Activated T-cell treated with anti-CD3 and anti-CD28 coated beads, Interleukin-2, amount 50 U/mL, for 24 hours (primary cell): Measurements from ENCODE around the gene FCGR2B.
"Not testable (repeated sequence)": the region's sequence is repeated elsewhere in the genome, so short reads cannot be mapped to it uniquely, and the experiment has no call there.

Experiments used
- DNase-seq: peaks from one replicate; pipeline ENCODE4 v3.0.0-alpha.2; 2020
- H3K27ac Mint-ChIP-seq: 2 replicates; pipeline ENCODE4 v1.8.0; 2020; ENCODE audit warnings: mild to moderate bottlenecking, mixed read lengths
- H3K27me3 Mint-ChIP-seq: 2 replicates; pipeline ENCODE4 v1.8.0; 2020; ENCODE audit warnings: mixed read lengths
- H3K36me3 Mint-ChIP-seq: 2 replicates; pipeline ENCODE4 v1.8.0; 2020; ENCODE audit warnings: low read depth, mixed read lengths
- H3K4me1 Mint-ChIP-seq: 2 replicates; pipeline ENCODE4 v1.8.0; 2020; ENCODE audit warnings: low read depth, mixed read lengths
- H3K4me3 Mint-ChIP-seq: 2 replicates; pipeline ENCODE4 v1.8.0; 2020; ENCODE audit warnings: mild to moderate bottlenecking, moderate library complexity, mixed read lengths
- H3K9me3 Mint-ChIP-seq: 2 replicates; pipeline ENCODE4 v1.8.0; 2020; ENCODE audit warnings: mixed read lengths

The FCGR2B gene

GRCh38 chr1:161638251-161638993 is 24.5 kb upstream of the FCGR2B start:
- H3K9me3 Mint-ChIP-seq, H3K27me3 Mint-ChIP-seq, DNase-seq, H3K4me3 Mint-ChIP-seq, H3K4me1 Mint-ChIP-seq, H3K36me3 Mint-ChIP-seq, H3K27ac Mint-ChIP-seq: not testable (repeated sequence)

GRCh38 chr1:161639203-161639602 is 23.7 kb upstream of the FCGR2B start:
- not testable (repeated sequence) for DNase-seq, H3K27me3 Mint-ChIP-seq, H3K36me3 Mint-ChIP-seq, H3K4me1 Mint-ChIP-seq, H3K4me3 Mint-ChIP-seq, H3K27ac Mint-ChIP-seq, H3K9me3 Mint-ChIP-seq

GRCh38 chr1:161642697-161643096 is 20.2 kb upstream of the FCGR2B start:
- not testable (repeated sequence) for DNase-seq, H3K4me3 Mint-ChIP-seq, H3K27ac Mint-ChIP-seq, H3K4me1 Mint-ChIP-seq, H3K36me3 Mint-ChIP-seq, H3K27me3 Mint-ChIP-seq, H3K9me3 Mint-ChIP-seq

GRCh38 chr1:161643481-161644208 is 19.3 kb upstream of the FCGR2B start:
- H3K4me1 Mint-ChIP-seq, H3K36me3 Mint-ChIP-seq, H3K4me3 Mint-ChIP-seq, H3K27me3 Mint-ChIP-seq, H3K27ac Mint-ChIP-seq, H3K9me3 Mint-ChIP-seq, DNase-seq: not testable (repeated sequence)

- H3K9me3 Mint-ChIP-seq, H3K36me3 Mint-ChIP-seq, H3K4me3 Mint-ChIP-seq, H3K4me1 Mint-ChIP-seq, H3K27me3 Mint-ChIP-seq, DNase-seq, H3K27ac Mint-ChIP-seq: not testable (repeated sequence)
These were observed 18.1 kb upstream of the FCGR2B start for GRCh38 chr1:161644855-161645254.

- not testable (repeated sequence) for H3K4me1 Mint-ChIP-seq, H3K4me3 Mint-ChIP-seq, H3K27ac Mint-ChIP-seq, DNase-seq, H3K27me3 Mint-ChIP-seq, H3K36me3 Mint-ChIP-seq, H3K9me3 Mint-ChIP-seq
These were observed 15.2 kb upstream of the FCGR2B start for GRCh38 chr1:161647507-161648360.

GRCh38 chr1:161653541-161653940 is 9.4 kb upstream of the FCGR2B start:
- DNase-seq, H3K4me1 Mint-ChIP-seq, H3K9me3 Mint-ChIP-seq, H3K27me3 Mint-ChIP-seq, H3K4me3 Mint-ChIP-seq, H3K27ac Mint-ChIP-seq, H3K36me3 Mint-ChIP-seq: not testable (repeated sequence)

- not testable (repeated sequence) for H3K4me1 Mint-ChIP-seq, DNase-seq, H3K27me3 Mint-ChIP-seq, H3K4me3 Mint-ChIP-seq, H3K27ac Mint-ChIP-seq, H3K9me3 Mint-ChIP-seq, H3K36me3 Mint-ChIP-seq
These were observed 9.0 kb upstream of the FCGR2B start for GRCh38 chr1:161653971-161654370.

GRCh38 chr1:161658524-161658923 is 4.4 kb upstream of the FCGR2B start:
- not testable (repeated sequence) for H3K36me3 Mint-ChIP-seq, DNase-seq, H3K9me3 Mint-ChIP-seq, H3K27ac Mint-ChIP-seq, H3K27me3 Mint-ChIP-seq, H3K4me3 Mint-ChIP-seq, H3K4me1 Mint-ChIP-seq

GRCh38 chr1:161661660-161662311 is 1.2 kb upstream of the FCGR2B start:
- H3K27me3 Mint-ChIP-seq, H3K9me3 Mint-ChIP-seq, H3K36me3 Mint-ChIP-seq, H3K4me1 Mint-ChIP-seq, H3K4me3 Mint-ChIP-seq, DNase-seq, H3K27ac Mint-ChIP-seq: not testable (repeated sequence)

- H3K9me3 Mint-ChIP-seq, DNase-seq, H3K27ac Mint-ChIP-seq, H3K36me3 Mint-ChIP-seq, H3K4me1 Mint-ChIP-seq, H3K27me3 Mint-ChIP-seq, H3K4me3 Mint-ChIP-seq: not testable (repeated sequence)
These were observed 626 bp downstream of the FCGR2B start for GRCh38 chr1:161663569-161663968.

- not testable (repeated sequence) for DNase-seq, H3K4me3 Mint-ChIP-seq, H3K4me1 Mint-ChIP-seq, H3K27me3 Mint-ChIP-seq, H3K36me3 Mint-ChIP-seq, H3K9me3 Mint-ChIP-seq, H3K27ac Mint-ChIP-seq
These were observed 1.7 kb downstream of the FCGR2B start for GRCh38 chr1:161664689-161665088.

- peak overlapping the region; percentile 33 for H3K27ac Mint-ChIP-seq
- not testable (repeated sequence) for H3K4me3 Mint-ChIP-seq, DNase-seq, H3K36me3 Mint-ChIP-seq, H3K9me3 Mint-ChIP-seq, H3K27me3 Mint-ChIP-seq
- H3K4me1 Mint-ChIP-seq: peaks cover 15% of the 10 kb centered on the region
These were observed 8.4 kb downstream of the FCGR2B start for GRCh38 chr1:161671045-161672020.

- peaks cover 15% of the 10 kb centered on the region for H3K4me1 Mint-ChIP-seq
- not testable (repeated sequence) for H3K27ac Mint-ChIP-seq, H3K9me3 Mint-ChIP-seq, H3K4me3 Mint-ChIP-seq, H3K27me3 Mint-ChIP-seq, DNase-seq, H3K36me3 Mint-ChIP-seq
These were observed 10.5 kb downstream of the FCGR2B start for GRCh38 chr1:161673437-161673836.
